ENCODE measurements around the gene HBA2. TPM values are rescaled to one million over a fixed set of nuclear protein-coding genes. Genes with fewer than 3 reads are reported as not detected.

HBA2 gene
- total and polyA plus RNA-seq, 2 of the 4 experiments (the other 2 are of a cell fraction): not detected

- H3K56ac ChIP-seq (ENCODE audit: extremely low read depth, insufficient read depth, low read length): no peak overlapping the region
- no peak overlapping the region for H2BK120ac ChIP-seq (ENCODE audit: low read depth, low read length)
- intact Hi-C loops (cut with micrococcal nuclease): loop anchor here (5.0 kb wide), 1 partner anchor 46 kb away; the partner anchor contains the start of gene NPRL3
- H2BK5ac ChIP-seq (ENCODE audit: low read depth, low read length, poor library complexity, severe bottlenecking): no peak overlapping the region
- no peak overlapping the region for H2AK5ac ChIP-seq (ENCODE audit: low read depth, low read length)
- no peak overlapping the region for H3K4ac ChIP-seq (ENCODE audit: low read depth, low read length)
- peaks cover 5% of the 10 kb centered on the region; the same call in 1 of the 2 replicates for H3K4me1 ChIP-seq (ENCODE audit: control insufficient read depth, insufficient read depth, low read length)
- 0 out of 4 replicates have a peak, but pooled peaks cover 0 to 8% of the 10 kb centered on the region in 2 experiments for H3K79me1 ChIP-seq (ENCODE audit: low read depth in 1 of 2, low read length in 2 of 2)
- H4K5ac ChIP-seq (ENCODE audit: low read depth, low read length): no peak overlapping the region
- no peak overlapping the region for H4K8ac ChIP-seq (ENCODE audit: low read depth in 2 of 2, low read length in 2 of 2)
- H3K4me3 ChIP-seq (ENCODE audit: insufficient read depth, low read depth, low read length): no peak overlapping the region
- H3K9me1 ChIP-seq (ENCODE audit: insufficient read depth, low read length): no peaks in the 10 kb centered on the region
- H2AFZ ChIP-seq (replicated peaks; ENCODE audit: low read length, poor library complexity): no peak overlapping the region
- no peak for DNase-seq
- ATAC-seq (ENCODE audit: low read depth): no peak
- TF ChIP-seq RFX5 (IDR thresholded peaks at IDR 0.05; ENCODE audit: low read depth, low read length): no peak
- no peak for TF ChIP-seq SMC3 (IDR thresholded peaks at IDR 0.05; ENCODE audit: low read depth, low read length)
- TF ChIP-seq MXI1 (IDR thresholded peaks at IDR 0.05; ENCODE audit: borderline replicate concordance, low read depth, low read length): no peak
- no peak for TF ChIP-seq CHD1 (IDR thresholded peaks at IDR 0.05; ENCODE audit: low read depth, low read length)
- no peak for TF ChIP-seq MAFK (IDR thresholded peaks at IDR 0.05; ENCODE audit: low read depth, low read length)
- TF ChIP-seq BHLHE40 (IDR thresholded peaks at IDR 0.05; ENCODE audit: low read depth, low read length): no peak
- H3K14ac ChIP-seq (replicated peaks; ENCODE audit: low read depth, low read length): no peak overlapping the region
- no peak overlapping the region for H2BK20ac ChIP-seq (ENCODE audit: low read depth, low read length)
- no peak overlapping the region for H4K91ac ChIP-seq (ENCODE audit: insufficient read depth, low read depth, low read length)
- BruUV-seq (replicated peaks): no TSS peak
- H3K27me3 ChIP-seq (ENCODE audit: control insufficient read depth, insufficient read depth, low read length): peaks cover 16% of the 10 kb centered on the region
- dilution Hi-C loops (cut with HindIII; ENCODE audit: low sequenced_read_pairs, unreplicated experiment): no loop called here
- no peaks in the 10 kb centered on the region for H3K9me3 ChIP-seq (ENCODE audit: control insufficient read depth, insufficient read depth, low read length)
- in situ Hi-C loops (cut with MboI; ENCODE audit: low sequenced_read_pairs): loop anchor here (5.0 kb wide), 1 partner anchor 76 kb away; no protein-coding TSS in a partner anchor
- CTCF ChIA-PET: no interaction called here
- no peak overlapping the region for H3K4me2 ChIP-seq (ENCODE audit: low read depth, low read length)
- no peak overlapping the region for H3K18ac ChIP-seq (ENCODE audit: low read depth, low read length)
- POLR2A ChIA-PET (ENCODE audit: unreplicated experiment): no interaction called here
- H3K36me3 ChIP-seq (ENCODE audit: control insufficient read depth, insufficient read depth, low read length): peaks cover 16% of the 10 kb centered on the region
- H2BK15ac ChIP-seq (ENCODE audit: low read depth, low read length): no peak overlapping the region
- 83% methylated on average over 3 of the region's 7 CpGs; no CpG with 5 or more reads in 1 of the 2 experiments for WGBS, 2 experiments (ENCODE audit: extremely low coverage in 2 of 2, insufficient read length in 1 of 2)
- H3K9ac ChIP-seq (ENCODE audit: low read depth, low read length): no peak overlapping the region
- peaks cover 18% of the 10 kb centered on the region for H4K20me1 ChIP-seq (ENCODE audit: insufficient read depth, low read length)
- H2AK9ac ChIP-seq (replicated peaks; ENCODE audit: low read depth, low read length, poor library complexity): no peak overlapping the region
- no peak overlapping the region for H3K27ac ChIP-seq (ENCODE audit: insufficient read depth, low read length)
- no peak overlapping the region for H3K23ac ChIP-seq (ENCODE audit: low read depth, low read length)
Measured at GRCh38 chr16:183005-183404, 10.3 kb downstream of the HBA2 start.
